Progenitor cell of endocrine pancreas (in vitro differentiated cells): Measurements from ENCODE around the gene UVRAG. TPM values are rescaled to one million over a fixed set of nuclear protein-coding genes. Genes with fewer than 3 reads are reported as not detected.

Experiments used
- DNase-seq: peaks from one replicate; pipeline ENCODE4 v3.0.0; 2021; ENCODE audit warnings: low spot score; ENCODE audit not compliant: unreplicated experiment
- H3K27ac Mint-ChIP-seq: 2 replicates; pipeline ENCODE4 v1.8.0; 2021; ENCODE audit warnings: mild to moderate bottlenecking, moderate library complexity, mixed read lengths
- H3K27me3 Mint-ChIP-seq: 2 replicates; pipeline ENCODE4 v1.8.0; 2021; ENCODE audit warnings: mixed read lengths
- H3K36me3 Mint-ChIP-seq: 2 replicates; pipeline ENCODE4 v1.8.0; 2022; ENCODE audit warnings: mixed read lengths; ENCODE audit not compliant: insufficient read depth
- H3K4me1 Mint-ChIP-seq: 2 replicates; pipeline ENCODE4 v1.8.0; 2021; ENCODE audit warnings: low read depth, mixed read lengths
- H3K4me3 Mint-ChIP-seq: 2 replicates; pipeline ENCODE4 v1.8.0; 2021; ENCODE audit warnings: low read depth, mild to moderate bottlenecking, moderate library complexity, mixed read lengths
- H3K9me3 Mint-ChIP-seq: 2 replicates; pipeline ENCODE4 v1.8.0; 2021; ENCODE audit warnings: low read depth, mixed read lengths
- CTCF ChIP-seq: fragments of 200-600 bp; sonication (generic); IDR thresholded peaks from one replicate; pipeline ENCODE4 v1.5.0; 2021; ENCODE audit warnings: antibody characterized with exemption, mild to moderate bottlenecking; ENCODE audit not compliant: unreplicated experiment
- total RNA-seq: library from RNA; stranded (reverse); gene quantifications from 2 replicates; pipeline ENCODE4 v1.2.1, GENCODE V29; 2021

The UVRAG gene
- total RNA-seq, 1 donor from 2014 or later, result 25.7 TPM

- no peaks in the 10 kb centered on the region for H3K9me3 Mint-ChIP-seq
- no peaks in the 10 kb centered on the region for H3K36me3 Mint-ChIP-seq
- H3K27me3 Mint-ChIP-seq, result no peaks in the 10 kb centered on the region
- DNase-seq, result no peak
- H3K4me3 Mint-ChIP-seq, result no peak overlapping the region
- H3K27ac Mint-ChIP-seq, result no peak overlapping the region
- H3K4me1 Mint-ChIP-seq, result no peaks in the 10 kb centered on the region
- TF ChIP-seq CTCF, result no peak
Measured at GRCh38 chr11:75801362-75802020, 13.5 kb upstream of the UVRAG start.

GRCh38 chr11:75802021-75802912, 12.7 kb upstream of the UVRAG start:
- peak overlapping the region; percentile 77 for H3K27ac Mint-ChIP-seq
- H3K4me1 Mint-ChIP-seq, result no peaks in the 10 kb centered on the region
- no peak for TF ChIP-seq CTCF
- no peak for DNase-seq
- no peaks in the 10 kb centered on the region for H3K27me3 Mint-ChIP-seq
- no peak overlapping the region for H3K4me3 Mint-ChIP-seq
- H3K36me3 Mint-ChIP-seq, result no peaks in the 10 kb centered on the region
- H3K9me3 Mint-ChIP-seq, result no peaks in the 10 kb centered on the region

- H3K27ac Mint-ChIP-seq, result no peak overlapping the region
- no peak overlapping the region for H3K4me3 Mint-ChIP-seq
- H3K36me3 Mint-ChIP-seq, result no peaks in the 10 kb centered on the region
- H3K27me3 Mint-ChIP-seq, result no peaks in the 10 kb centered on the region
- TF ChIP-seq CTCF, result peak; percentile 90
- peak; percentile 66 for DNase-seq
- no peaks in the 10 kb centered on the region for H3K9me3 Mint-ChIP-seq
- no peaks in the 10 kb centered on the region for H3K4me1 Mint-ChIP-seq
Measured at GRCh38 chr11:75802913-75803820, 11.8 kb upstream of the UVRAG start.

GRCh38 chr11:75809111-75809510, 5.9 kb upstream of the UVRAG start:
- H3K9me3 Mint-ChIP-seq, result no peaks in the 10 kb centered on the region
- no peak overlapping the region for H3K4me3 Mint-ChIP-seq
- no peak for TF ChIP-seq CTCF
- no peak for DNase-seq
- no peak overlapping the region for H3K27ac Mint-ChIP-seq
- no peaks in the 10 kb centered on the region for H3K27me3 Mint-ChIP-seq
- H3K36me3 Mint-ChIP-seq, result no peaks in the 10 kb centered on the region
- peaks cover 11% of the 10 kb centered on the region for H3K4me1 Mint-ChIP-seq

- Mint-ChIP-seq H3K4me1 (peaks cover 11% of the 10 kb centered on the region), H3K4me3 (no peak overlapping the region), H3K27me3 (no peaks in the 10 kb centered on the region), H3K9me3 (no peaks in the 10 kb centered on the region), H3K36me3 (no peaks in the 10 kb centered on the region), H3K27ac (no peak overlapping the region)
- no peak for TF ChIP-seq CTCF
- no peak for DNase-seq
Measured at GRCh38 chr11:75809991-75810390, 5.0 kb upstream of the UVRAG start.
